ENCODE measurements around the gene EDC3.
A peak's percentile ranks its signal among the peaks of the same experiment; 100 is the strongest.
"Not testable (repeated sequence)": the region's sequence is repeated elsewhere in the genome, so short reads cannot be mapped to it uniquely, and the experiment has no call there.

Gene EDC3

GRCh38 chr15:74648051-74648842 lies 47.6 kb downstream of the EDC3 start:
- no peak for DNase-seq (ENCODE audit: low read depth in 3 of 3)

GRCh38 chr15:74646480-74646879 lies 49.3 kb downstream of the EDC3 start:
- DNase-seq (ENCODE audit: low read depth in 3 of 3) = no peak

DNA sequence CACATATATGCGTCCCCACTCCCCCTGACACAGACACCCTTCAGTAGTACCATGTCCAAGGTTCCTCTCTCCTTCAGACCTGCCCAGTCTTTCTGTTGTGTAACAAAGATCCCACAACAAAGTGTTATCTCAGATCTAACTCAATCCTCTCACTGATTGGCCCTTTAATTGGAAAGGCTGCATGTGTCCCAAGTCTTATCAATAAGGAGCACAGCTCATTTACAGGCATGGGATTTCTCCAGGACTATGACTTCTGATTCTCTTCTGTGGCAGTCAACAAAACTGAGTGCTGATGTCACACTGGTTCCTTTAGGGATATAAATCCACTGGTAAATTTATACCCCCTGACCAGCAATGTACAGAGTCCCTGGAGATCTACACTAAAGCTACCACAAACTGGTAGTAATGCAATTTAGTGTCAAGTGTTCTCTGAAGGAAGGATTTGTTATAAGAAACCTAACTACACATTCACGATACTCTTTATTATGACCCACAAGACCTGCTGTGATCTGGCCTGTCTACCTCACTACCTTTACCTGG lies 52.1 kb downstream of the EDC3 start:
- no peak for DNase-seq (ENCODE audit: low read depth in 3 of 3)

DNA sequence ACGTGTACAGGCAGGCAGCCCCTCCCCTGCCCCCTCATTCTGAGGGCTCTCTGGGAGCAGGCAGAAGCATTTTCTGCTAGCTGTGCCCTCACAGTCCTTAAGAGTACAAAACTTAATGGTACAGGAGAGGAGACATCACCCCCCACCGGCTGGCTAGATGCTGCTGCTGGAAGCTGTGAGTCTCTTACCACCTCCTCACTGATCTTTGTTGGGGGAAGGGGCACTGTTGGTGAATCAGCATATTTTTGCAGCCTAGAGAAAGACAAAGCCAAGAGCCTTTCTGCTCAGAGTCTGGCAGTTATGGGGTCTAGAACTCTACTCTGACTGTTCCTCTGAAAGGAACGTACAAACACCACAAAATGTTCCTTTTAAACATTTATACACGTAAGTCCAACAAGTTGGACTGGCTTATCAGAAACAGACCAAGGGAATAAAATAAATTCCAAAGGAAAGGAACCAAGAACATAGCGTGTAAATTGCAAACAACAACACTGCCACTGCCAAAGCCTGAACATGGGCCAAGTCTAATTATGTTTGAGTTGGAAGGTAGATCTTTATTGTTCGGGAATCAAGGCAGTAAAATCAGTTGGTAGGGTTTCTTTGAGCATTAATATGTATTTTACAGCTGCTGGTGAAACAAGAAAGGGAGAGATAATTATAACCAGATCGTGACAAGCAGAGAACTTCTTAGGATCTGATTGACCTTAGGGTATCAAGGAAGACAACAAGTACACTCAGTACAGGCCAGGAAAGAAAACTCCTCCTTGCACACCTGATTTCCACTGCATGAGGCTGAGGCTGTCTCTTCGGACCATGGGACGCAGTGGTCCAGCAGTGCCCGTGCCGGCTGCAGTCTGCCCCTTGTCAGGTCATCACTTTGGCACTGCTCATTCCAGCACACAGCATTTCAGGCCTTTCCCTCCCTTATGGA lies 52.8 kb downstream of the EDC3 start:
- DNase-seq (ENCODE audit: low read depth in 3 of 3) = no peak

DNA sequence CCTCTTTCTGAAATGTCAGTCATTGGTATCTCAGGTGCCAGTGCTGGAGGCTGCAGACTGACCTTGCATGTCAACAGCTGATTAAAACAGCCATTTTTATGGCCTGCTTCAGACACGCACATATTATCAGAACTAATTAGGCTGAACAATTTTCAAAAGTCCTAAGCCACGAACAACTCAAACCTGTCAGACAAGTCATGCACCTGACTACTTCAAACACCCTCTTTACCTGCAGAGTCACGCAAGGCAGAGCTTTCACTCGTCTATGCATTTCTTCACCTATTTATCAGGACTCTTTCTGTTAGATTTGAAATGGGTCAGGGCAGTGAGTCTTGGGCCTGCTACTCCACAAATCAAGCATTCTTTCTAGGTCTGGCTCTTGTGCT lies 53.5 kb downstream of the EDC3 start:
- no peak for DNase-seq (ENCODE audit: low read depth in 3 of 3)

- DNase-seq (ENCODE audit: low read depth in 3 of 3) = no peak
Measured at GRCh38 chr15:74641151-74641550, 54.7 kb downstream of the EDC3 start.

DNA sequence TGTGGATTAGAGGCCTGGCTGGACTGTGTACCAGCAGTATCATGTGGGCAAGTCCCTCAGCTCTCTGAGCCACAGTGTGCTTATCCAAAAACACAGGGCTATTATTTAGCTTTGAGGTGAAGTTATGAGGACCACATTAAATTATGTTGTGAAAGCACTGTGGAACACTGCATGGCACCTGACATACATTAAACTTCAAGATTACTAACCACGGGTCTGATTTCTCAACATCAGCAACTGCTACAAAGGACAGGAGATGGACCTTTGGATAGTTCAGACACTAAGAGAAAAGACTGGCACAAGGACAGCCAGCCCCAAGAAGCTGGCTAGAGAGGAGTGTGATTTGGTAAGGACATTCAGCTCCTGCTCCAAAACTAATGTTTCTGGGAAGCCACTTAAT lies 58.8 kb downstream of the EDC3 start:
- no peak for DNase-seq (ENCODE audit: low read depth in 3 of 3)

DNA sequence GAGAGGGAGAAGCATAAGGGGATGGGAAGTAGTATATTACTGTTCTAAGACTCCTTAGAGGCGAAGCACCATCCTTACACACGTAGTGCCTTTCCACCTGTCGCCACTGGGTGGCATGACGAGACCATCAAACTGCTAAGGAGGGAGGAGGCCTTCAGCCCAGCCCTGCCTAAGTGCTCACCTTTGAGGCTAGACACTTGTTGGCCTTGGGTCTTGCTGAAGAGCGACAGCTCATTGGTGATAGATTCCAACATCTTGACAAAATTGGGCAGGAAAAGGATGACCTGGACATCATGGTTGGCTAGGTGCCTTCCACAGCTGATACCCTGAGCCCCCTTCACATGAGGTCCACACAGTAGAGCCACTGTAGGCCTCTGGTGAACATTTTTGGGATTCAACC lies 60.6 kb downstream of the EDC3 start:
- peak; percentile 50 to 58 (median 56) for DNase-seq (ENCODE audit: low read depth in 3 of 3)

- DNase-seq (ENCODE audit: low read depth in 3 of 3) = no peak
Measured at GRCh38 chr15:74633781-74634180, 62.0 kb downstream of the EDC3 start.

DNA sequence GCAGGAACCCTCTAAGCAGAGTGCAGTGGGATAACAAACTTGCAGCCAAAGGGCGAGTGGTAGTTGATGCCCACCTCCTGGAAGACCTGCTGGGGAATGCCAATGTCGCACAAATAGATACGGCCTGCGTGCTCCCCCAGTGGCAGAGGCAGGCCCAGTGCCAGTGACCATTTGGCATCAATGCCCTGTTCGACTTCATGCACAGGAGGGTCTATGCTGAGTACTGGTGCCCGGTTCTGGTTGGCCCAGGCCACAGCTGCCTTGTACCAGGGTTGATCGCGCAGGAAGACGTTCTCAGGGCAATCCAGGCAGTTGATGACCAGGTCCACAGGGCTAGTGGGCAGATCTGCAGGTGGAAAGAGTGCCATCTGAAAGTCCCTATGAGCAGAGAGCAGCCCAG lies 63.2 kb downstream of the EDC3 start:
- DNase-seq (ENCODE audit: low read depth in 3 of 3) = no peak

DNA sequence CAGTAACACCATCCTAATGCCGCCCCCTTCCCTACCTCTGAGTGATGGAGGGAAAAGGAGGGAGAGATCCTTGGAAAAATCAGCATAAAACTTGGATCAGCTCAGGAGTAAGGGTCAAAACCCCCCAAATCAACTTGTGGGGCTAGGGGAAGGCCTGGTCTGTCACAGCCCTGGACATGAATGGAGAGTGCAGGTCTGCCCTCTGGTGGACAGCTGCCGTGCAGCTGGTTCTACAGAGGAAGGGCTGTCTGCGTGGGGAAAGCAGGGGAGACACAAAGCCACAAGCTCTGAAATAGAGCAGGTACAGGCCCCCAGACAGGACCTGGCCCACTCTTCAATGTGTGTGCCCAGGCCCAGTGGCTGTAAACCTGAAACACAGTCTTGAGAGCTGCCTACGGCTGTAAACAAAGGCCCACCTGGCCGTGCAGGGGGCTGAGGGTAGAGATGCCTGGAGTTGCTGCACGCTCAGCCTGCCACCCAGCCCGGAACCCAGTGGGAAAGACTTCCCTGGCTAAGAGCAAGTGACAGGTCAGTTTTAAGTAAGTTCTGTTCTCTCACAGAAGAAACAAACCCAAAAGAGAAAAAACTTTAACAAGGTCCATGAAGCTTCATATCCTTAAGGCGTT lies 63.8 kb downstream of the EDC3 start:
- DNase-seq (ENCODE audit: low read depth in 3 of 3) = peak in 2 of 3 donors; percentile 35 to 62

GRCh38 chr15:74631408-74631807 lies 64.4 kb downstream of the EDC3 start:
- DNase-seq (ENCODE audit: low read depth in 3 of 3) = no peak

DNA sequence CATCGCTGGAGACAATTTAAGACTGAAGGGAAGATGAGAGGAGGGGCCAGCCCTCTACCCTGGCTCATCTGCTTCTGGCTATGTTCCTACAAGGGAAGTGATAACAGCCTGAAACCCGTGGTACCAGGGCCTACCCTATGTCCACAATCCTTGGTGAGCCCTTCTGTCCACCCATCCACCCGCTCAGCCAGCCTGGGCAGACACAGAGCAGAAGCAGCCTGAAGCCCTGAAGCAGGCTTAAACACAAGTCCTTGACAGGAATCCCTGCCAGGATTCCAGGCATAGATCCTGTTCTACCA lies 64.8 kb downstream of the EDC3 start:
- DNase-seq (ENCODE audit: low read depth in 3 of 3) = no peak

DNA sequence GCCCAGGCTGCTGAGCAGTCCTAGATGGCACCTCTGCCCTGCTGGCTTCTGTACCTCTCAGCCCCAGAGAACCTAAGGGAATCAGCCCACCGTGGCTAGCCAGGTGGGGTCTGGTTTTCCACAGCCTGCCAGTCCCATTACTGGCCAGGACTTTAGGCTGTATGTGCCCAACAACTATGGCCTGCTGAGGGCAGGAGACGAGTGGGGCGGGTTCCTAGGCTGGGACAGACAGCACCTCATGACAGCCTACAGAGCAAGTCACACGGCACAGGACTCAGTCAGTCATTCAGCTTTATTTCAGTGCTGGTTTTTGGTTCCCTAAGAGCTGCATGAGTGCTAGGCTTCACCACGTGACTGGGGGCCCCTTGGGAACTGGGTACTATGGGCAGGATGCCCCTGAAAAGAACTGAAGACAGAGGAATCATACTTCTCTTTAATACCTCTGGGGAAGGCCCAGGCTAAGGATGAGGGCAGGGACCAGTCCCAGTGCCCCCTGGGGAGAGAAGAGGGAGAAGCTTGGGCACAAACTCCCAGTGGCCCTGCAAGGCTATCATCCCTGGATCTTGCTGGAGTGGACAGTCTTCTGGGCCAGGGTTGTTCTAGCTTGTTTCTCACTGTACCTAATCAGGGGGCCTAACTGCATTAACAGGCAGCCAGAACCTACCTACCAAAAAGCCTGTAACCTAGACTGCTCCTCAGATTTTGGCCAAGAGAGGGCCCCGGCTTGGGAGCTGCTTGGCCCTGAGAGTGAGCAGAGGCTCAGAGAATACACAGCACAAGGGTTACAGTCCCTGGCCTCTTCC lies 65.3 kb downstream of the EDC3 start:
- DNase-seq (ENCODE audit: low read depth in 3 of 3) = no peak

DNA sequence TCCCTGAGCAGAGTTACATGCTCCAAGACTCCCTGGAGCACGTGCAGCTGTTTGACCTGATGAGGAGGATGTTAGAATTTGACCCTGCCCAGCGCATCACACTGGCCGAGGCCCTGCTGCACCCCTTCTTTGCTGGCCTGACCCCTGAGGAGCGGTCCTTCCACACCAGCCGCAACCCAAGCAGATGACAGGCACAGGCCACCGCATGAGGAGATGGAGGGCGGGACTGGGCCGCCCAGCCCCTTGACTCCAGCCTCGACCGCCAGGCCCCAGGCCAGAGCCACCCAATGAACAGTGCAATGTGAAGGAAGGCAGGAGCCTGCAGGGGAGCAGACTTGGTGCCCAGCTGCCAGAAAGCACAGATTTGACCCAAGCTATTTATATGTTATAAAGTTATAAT lies 66.1 kb downstream of the EDC3 start:
- not testable (repeated sequence) for DNase-seq (ENCODE audit: low read depth in 3 of 3)

DNA sequence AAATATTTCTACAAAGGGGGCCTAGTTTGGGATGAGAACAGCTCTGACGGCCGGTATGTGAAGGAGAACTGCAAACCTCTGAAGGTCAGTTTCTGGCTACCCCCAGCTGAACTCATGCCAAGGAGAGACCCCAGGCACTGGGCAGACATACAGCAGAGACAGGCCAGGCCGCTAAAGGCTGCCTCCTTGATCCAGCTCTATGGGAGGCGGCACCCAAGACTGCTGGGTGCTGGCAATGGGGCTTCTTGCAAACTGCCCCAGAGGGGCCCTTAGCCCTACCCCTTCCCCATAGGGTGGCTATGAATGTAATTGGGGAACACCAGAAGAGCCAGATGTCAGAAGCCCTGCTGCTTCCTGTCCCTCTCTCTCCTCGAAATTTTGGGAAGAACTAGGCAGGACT lies 66.9 kb downstream of the EDC3 start:
- no peak for DNase-seq (ENCODE audit: low read depth in 3 of 3)

- DNase-seq (ENCODE audit: low read depth in 3 of 3) = no peak
Measured at GRCh38 chr15:74628199-74628598, 67.6 kb downstream of the EDC3 start.

- DNase-seq (ENCODE audit: low read depth in 3 of 3) = no peak
Measured at GRCh38 chr15:74627766-74628165, 68.1 kb downstream of the EDC3 start.

DNA sequence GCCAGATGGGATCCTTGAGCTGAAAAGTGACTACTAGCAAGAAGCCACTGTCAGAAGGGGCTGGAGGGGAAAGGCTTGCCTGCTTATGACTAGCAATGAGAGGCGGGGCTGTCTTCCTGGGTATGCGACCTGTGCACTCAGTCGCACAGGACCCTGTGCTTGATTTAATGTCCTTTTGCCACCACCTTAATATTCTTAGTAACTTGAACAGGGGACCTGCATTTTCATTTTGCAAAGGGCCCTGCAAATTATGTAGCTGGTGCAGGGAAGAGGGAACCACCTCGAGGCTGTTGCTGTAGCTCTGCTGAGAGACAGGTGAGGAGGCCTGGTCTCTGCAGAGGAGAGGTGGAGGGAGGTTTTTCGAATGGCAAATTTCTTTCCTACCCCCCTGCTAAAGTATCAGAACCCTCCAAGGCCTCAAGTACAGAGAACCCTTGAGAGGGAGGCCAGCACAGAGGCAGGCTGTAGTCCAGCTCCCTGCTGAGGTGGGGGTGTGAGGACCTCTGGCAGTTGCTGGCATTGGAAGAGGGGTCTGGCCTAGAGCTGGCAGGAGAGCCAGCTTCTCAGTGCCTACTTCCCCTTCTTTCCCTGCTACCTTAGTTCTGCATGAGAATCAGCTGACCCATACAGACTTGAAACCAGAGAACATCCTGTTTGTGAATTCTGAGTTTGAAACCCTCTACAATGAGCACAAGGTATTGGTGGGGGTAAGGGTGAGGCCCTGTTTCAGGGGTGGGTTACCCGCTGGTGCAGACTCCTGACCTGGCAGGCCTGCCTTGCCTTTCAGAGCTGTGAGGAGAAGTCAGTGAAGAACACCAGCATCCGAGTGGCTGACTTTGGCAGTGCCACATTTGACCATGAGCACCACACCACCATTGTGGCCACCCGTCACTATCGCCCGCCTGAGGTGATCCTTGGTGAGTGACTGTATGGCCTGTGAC lies 68.8 kb downstream of the EDC3 start:
- no peak for DNase-seq (ENCODE audit: low read depth in 3 of 3)

DNA sequence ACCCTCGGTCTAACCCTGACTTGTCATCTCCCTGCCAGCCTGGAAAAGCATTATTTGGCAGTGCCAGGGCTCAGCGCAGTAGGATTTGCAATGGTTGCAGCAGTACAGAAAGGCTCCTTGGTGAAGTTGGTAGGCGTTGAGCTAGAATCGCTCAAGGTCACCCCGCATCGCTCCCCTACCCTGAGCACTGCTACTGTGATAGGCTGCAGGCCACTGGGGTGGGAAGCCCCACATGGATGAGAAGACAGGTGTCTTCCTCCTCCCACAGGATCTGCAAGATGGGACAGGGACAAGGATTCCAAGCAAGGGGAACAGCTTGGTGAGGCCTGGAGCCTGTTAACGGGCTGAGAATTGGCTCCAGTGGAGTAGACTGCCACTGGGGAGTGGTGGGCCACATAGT lies 69.5 kb downstream of the EDC3 start:
- DNase-seq (ENCODE audit: low read depth in 3 of 3) = no peak

Measured in stimulated activated CD4-positive, alpha-beta T cell treated with anti-CD3 and anti-CD28 coated beads, TNF-alpha, amount 100 ng/mL, for 48 hours (primary cell).